Measurements from ENCODE around the gene SYNCRIP. TPM values are rescaled to one million over a fixed set of nuclear protein-coding genes. Genes with fewer than 3 reads are reported as not detected.

SYNCRIP gene
- total RNA-seq, 2 donors from 2014 or later: 32.6 to 39.0 TPM

GRCh38 chr6:85673198-85674139, 30.8 kb upstream of the SYNCRIP start:
- Histone ChIP-seq H3K4me3 (no peak overlapping the region), H3K27ac (no peak overlapping the region), H3K36me3 (no peaks in the 10 kb centered on the region), H3K27me3 (no peaks in the 10 kb centered on the region), H3K4me1 (peaks cover 0 to 23% of the 10 kb centered on the region in 2 donors), H3K9me3 (no peaks in the 10 kb centered on the region)
- no peak for TF ChIP-seq CTCF (IDR thresholded peaks at IDR 0.05)
- no peak for DNase-seq (ENCODE audit: low spot score)

- no peak for DNase-seq (ENCODE audit: low spot score)
- H3K9me3 ChIP-seq: no peaks in the 10 kb centered on the region
- H3K4me1 ChIP-seq: peaks cover 0 to 23% of the 10 kb centered on the region in 2 donors
- no peak overlapping the region for H3K4me3 ChIP-seq
- no peaks in the 10 kb centered on the region for H3K36me3 ChIP-seq
- no peak overlapping the region for H3K27ac ChIP-seq
- no peak for TF ChIP-seq CTCF (IDR thresholded peaks at IDR 0.05)
- no peaks in the 10 kb centered on the region for H3K27me3 ChIP-seq
These were observed 29.9 kb upstream of the SYNCRIP start for GRCh38 chr6:85672623-85673022.

GRCh38 chr6:85672050-85672449, 29.4 kb upstream of the SYNCRIP start:
- H3K4me1 ChIP-seq: peaks cover 0 to 23% of the 10 kb centered on the region in 2 donors
- H3K27ac ChIP-seq: no peak overlapping the region
- H3K27me3 ChIP-seq: no peaks in the 10 kb centered on the region
- H3K36me3 ChIP-seq: no peaks in the 10 kb centered on the region
- DNase-seq (ENCODE audit: low spot score): no peak
- no peaks in the 10 kb centered on the region for H3K9me3 ChIP-seq
- H3K4me3 ChIP-seq: no peak overlapping the region
- TF ChIP-seq CTCF (IDR thresholded peaks at IDR 0.05): no peak

GRCh38 chr6:85670573-85670972, 27.9 kb upstream of the SYNCRIP start:
- peaks cover 0 to 14% of the 10 kb centered on the region in 2 donors for H3K4me1 ChIP-seq
- no peaks in the 10 kb centered on the region for H3K9me3 ChIP-seq
- no peak for DNase-seq (ENCODE audit: low spot score)
- TF ChIP-seq CTCF (IDR thresholded peaks at IDR 0.05): no peak
- no peak overlapping the region for H3K27ac ChIP-seq
- H3K4me3 ChIP-seq: no peak overlapping the region
- no peaks in the 10 kb centered on the region for H3K27me3 ChIP-seq
- no peaks in the 10 kb centered on the region for H3K36me3 ChIP-seq

- no peak overlapping the region for H3K27ac ChIP-seq
- no peak for DNase-seq (ENCODE audit: low spot score)
- TF ChIP-seq CTCF (IDR thresholded peaks at IDR 0.05): no peak
- H3K27me3 ChIP-seq: no peaks in the 10 kb centered on the region
- no peaks in the 10 kb centered on the region for H3K9me3 ChIP-seq
- H3K4me1 ChIP-seq: peaks cover 0 to 6% of the 10 kb centered on the region in 2 donors
- no peak overlapping the region for H3K4me3 ChIP-seq
- H3K36me3 ChIP-seq: peaks cover 3% of the 10 kb centered on the region
These were observed 27.1 kb upstream of the SYNCRIP start for GRCh38 chr6:85669735-85670194.

Data from right atrium auricular region (tissue), 2 donors.